A549 (cell line): ENCODE data around the gene EDIL3. TPM values are rescaled to one million over a fixed set of nuclear protein-coding genes. Genes with fewer than 3 reads are reported as not detected.

ENCODE experiments used
- ATAC-seq, 2 experiments: fragments of 200-7000 bp in 1 of 2; fragments of >200 bp in 1 of 2; cut with Nextera tagmentation in 1 of 2; cut with Tn5 transposase in 1 of 2; 3 replicates each; pipeline versions ENCODE4 v1.8.0 to v1.9.1; 2018 to 2020; ENCODE audit warnings: mild to moderate bottlenecking in 1 of 2, moderate library complexity in 1 of 2
- CTCF ChIA-PET: fragments of 300-600 bp; sonication (Branson Sonifier 250); formaldehyde crosslinking; extraction: SDS; loops from one replicate; lab custom pipeline; 2021; ENCODE audit warnings: antibody characterized with exemption, inconsistent platforms; lab: Yijun Ruan, JAX
- POLR2A ChIA-PET: fragments of 350-600 bp; formaldehyde crosslinking; extraction: SDS; loops from one replicate; lab custom pipeline; 2021; ENCODE audit warnings: antibody characterized with exemption, inconsistent platforms; lab: Yijun Ruan, JAX
- DNase-seq, 2 experiments: peaks; one replicate each; pipeline versions ENCODE4 v3.0.0 to v3.0.0-alpha.2; 2011 to 2016; ENCODE audit warnings: low read depth in 1 of 2, low spot score in 1 of 2
- FAIRE-seq: peaks from 2 replicates; lab custom pipeline; 2011; peaks lifted over from hg19 to GRCh38; lab: Jason Lieb, UNC
- H3K27ac ChIP-seq, 2 experiments: fragments of >200 bp; sonication (Bioruptor Twin); formaldehyde crosslinking; 3 replicates each; pipeline ENCODE4 v1.5.1; 2016 to 2017
- H3K4me1 ChIP-seq: fragments of >200 bp; sonication (Bioruptor Twin); formaldehyde crosslinking; 3 replicates; pipeline ENCODE4 v1.6.1; 2016
- H3K4me2 ChIP-seq: fragments of >200 bp; sonication (Bioruptor Twin); formaldehyde crosslinking; 3 replicates; pipeline ENCODE4 v1.6.1; 2016
- H3K4me3 ChIP-seq: fragments of >200 bp; sonication (Bioruptor Twin); formaldehyde crosslinking; 3 replicates; pipeline ENCODE4 v1.5.1; 2016
- H3K9me3 ChIP-seq: fragments of >200 bp; sonication (Bioruptor Twin); formaldehyde crosslinking; 3 replicates; pipeline ENCODE4 v1.6.1; 2016
- BCL3 ChIP-seq: fragments of >200 bp; sonication (Bioruptor Twin); formaldehyde crosslinking; IDR thresholded peaks from 3 replicates; pipeline ENCODE4 v1.6.1; 2016
- CHD2 ChIP-seq: fragments of 150-350 bp; IDR thresholded peaks from 2 replicates; pipeline ENCODE4 v1.6.1; 2014; ENCODE audit warnings: low read length; ENCODE audit not compliant: partially characterized antibody
- CHD4 ChIP-seq: fragments of 200-600 bp; sonication (generic); IDR thresholded peaks from 2 replicates; pipeline ENCODE4 v1.6.1; 2016; ENCODE audit warnings: antibody characterized with exemption, mild to moderate bottlenecking, borderline replicate concordance
- EHMT2 ChIP-seq: fragments of 200-600 bp; sonication (generic); IDR thresholded peaks from 2 replicates; pipeline ENCODE4 v1.6.1; 2016; ENCODE audit warnings: antibody characterized with exemption, low read depth, mild to moderate bottlenecking, moderate library complexity
- FOSB ChIP-seq: fragments of 250-450 bp; sonication (Bioruptor Pico); IDR thresholded peaks from 2 replicates; pipeline ENCODE4 v1.5.0; 2020; ENCODE audit warnings: mild to moderate bottlenecking, moderate library complexity
- JUNB ChIP-seq: fragments of >200 bp; sonication (Bioruptor Twin); formaldehyde crosslinking; IDR thresholded peaks from 2 replicates; pipeline ENCODE4 v1.6.1; 2016
- MAFK ChIP-seq: fragments of 450-650 bp; IDR thresholded peaks from 2 replicates; pipeline ENCODE4 v1.6.1; 2014; ENCODE audit not compliant: partially characterized antibody
- NFE2L2 ChIP-seq: fragments of 150-350 bp; conservative IDR thresholded peaks from 2 replicates; pipeline ENCODE4 v1.6.1; 2014; ENCODE audit warnings: low read length
- POLR2AphosphoS2 ChIP-seq: conservative IDR thresholded peaks from 2 replicates; pipeline ENCODE4 v1.6.1; 2012; ENCODE audit warnings: low read length, improper control_type of control experiment, inconsistent platforms
- REST ChIP-seq: fragments of 200-600 bp; sonication (generic); IDR thresholded peaks from 2 replicates; pipeline ENCODE4 v1.6.1; 2016; ENCODE audit warnings: antibody characterized with exemption, mild to moderate bottlenecking, moderate library complexity
- RNF2 ChIP-seq: fragments of 200-600 bp; sonication (generic); IDR thresholded peaks from 2 replicates; pipeline ENCODE4 v1.6.1; 2016; ENCODE audit warnings: low read depth, mild to moderate bottlenecking, antibody characterized with exemption, moderate library complexity, borderline replicate concordance
- SMC3 ChIP-seq: fragments of >200 bp; sonication (Bioruptor Twin); formaldehyde crosslinking; IDR thresholded peaks from 3 replicates; pipeline ENCODE4 v1.6.1; 2018; ENCODE audit warnings: inconsistent platforms
- SREBF2 ChIP-seq: fragments of 450-650 bp; IDR thresholded peaks from 2 replicates; pipeline ENCODE4 v1.6.1; 2014; ENCODE audit warnings: mild to moderate bottlenecking, moderate library complexity
- WGBS: methylation state at CpG from one replicate; pipeline ENCODE4 v1.1.6; 2017; ENCODE audit errors: missing lambda C conversion rate; 5-methylcytosine and 5-hydroxymethylcytosine counted together
- polyA plus RNA-seq, 4 experiments: library from polyadenylated mRNA; depleted of rRNA in 3 of 4; stranded (reverse); fragments of >200 nt; fragmentation: RNase III in 1 of 4; extraction: RNeasy Plus Mini Kit Qiagen cat#74134 plus additional on column Dnase treatment in 1 of 4; gene quantifications; 2 replicates in 3 of 4; 3 replicates in 1 of 4; pipeline ENCODE4 v1.2.3, GENCODE V29; 2011 to 2017
- TF ChIP-seq, protein P1 (sequence below): fragments of >200 bp; sonication (Bioruptor Twin); formaldehyde crosslinking; IDR thresholded peaks from 2 replicates; pipeline ENCODE4 v1.6.1; 2016

The EDIL3 gene
- polyA plus RNA-seq, 2 of the 4 experiments (the other 2 are of a cell fraction): 0.12 to 0.14 TPM

DNA sequence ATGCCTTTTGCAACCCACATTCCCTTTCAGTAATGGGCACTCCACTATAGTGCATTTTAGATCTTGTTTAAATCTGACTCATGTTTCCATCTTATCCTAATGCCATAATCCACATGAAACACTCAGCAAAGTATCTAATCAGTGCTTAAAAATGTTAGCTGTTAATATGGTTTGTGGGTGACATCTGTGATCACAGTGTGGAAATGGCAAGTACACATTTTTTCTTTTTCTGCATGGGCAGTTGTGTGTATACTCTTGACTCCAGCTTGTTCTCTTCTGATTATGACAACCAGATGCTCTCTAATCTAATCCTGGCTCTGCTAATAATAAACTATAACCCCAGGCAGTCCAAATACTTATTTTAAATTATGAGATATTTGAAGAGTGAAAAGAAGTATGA is 103.3 kb downstream of the EDIL3 start:
- Histone ChIP-seq H3K9me3 (no peaks in the 10 kb centered on the region), H3K4me3 (no peak overlapping the region), H3K27ac (no peak overlapping the region), H3K4me1 (no peaks in the 10 kb centered on the region), H3K4me2 (no peak overlapping the region)
- FAIRE-seq (no peak), DNase-seq (no peak), ATAC-seq (no peak)
- TF ChIP-seq SMC3 (no peak), CHD2 (no peak), NFE2L2 (no peak), REST (no peak), POLR2AphosphoS2 (no peak), MAFK (no peak), BCL3 (no peak), SREBF2 (no peak), CHD4 (no peak), JUNB (no peak)
- TF ChIP-seq, protein P1, sequence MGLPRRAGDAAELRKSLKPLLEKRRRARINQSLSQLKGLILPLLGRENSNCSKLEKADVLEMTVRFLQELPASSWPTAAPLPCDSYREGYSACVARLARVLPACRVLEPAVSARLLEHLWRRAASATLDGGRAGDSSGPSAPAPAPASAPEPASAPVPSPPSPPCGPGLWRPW: no peak
- ChIA-PET POLR2A (no interaction called here), CTCF (interaction anchor here (0.6 kb wide), 1 partner anchor 1197 kb away, joined by 3 read pairs; no protein-coding TSS in a partner anchor)

GRCh38 chr5:84279234-84279633 is 105.4 kb downstream of the EDIL3 start:
- Histone ChIP-seq H3K27ac (no peak overlapping the region), H3K9me3 (no peaks in the 10 kb centered on the region), H3K4me3 (no peak overlapping the region), H3K4me1 (no peaks in the 10 kb centered on the region), H3K4me2 (no peak overlapping the region)
- no peak for TF ChIP-seq FOSB
- no peak for TF ChIP-seq EHMT2
- no peak for TF ChIP-seq RNF2
- no peak for TF ChIP-seq SREBF2
- ATAC-seq: no peak
- CTCF ChIA-PET: no interaction called here
- FAIRE-seq: no peak
- POLR2A ChIA-PET: no interaction called here
- no peak for DNase-seq

DNA sequence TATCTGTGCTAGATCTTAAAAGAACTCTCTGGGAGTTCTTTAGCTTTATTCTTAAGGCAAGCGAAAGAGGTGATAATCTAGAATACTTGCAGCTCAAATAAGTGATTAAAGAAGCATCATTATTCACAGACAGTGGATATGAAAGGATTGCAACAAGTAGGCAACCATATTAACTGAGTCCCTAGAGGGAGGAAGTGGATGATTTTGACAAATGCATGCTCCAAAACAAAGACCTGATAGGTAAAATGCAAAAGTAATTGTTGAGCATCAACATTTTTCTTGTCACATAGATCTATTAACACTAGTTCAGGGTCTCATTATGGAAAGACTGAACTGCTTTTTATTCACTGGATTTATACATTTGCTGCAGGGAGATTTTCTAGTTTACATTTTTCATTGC is 109.1 kb downstream of the EDIL3 start:
- no peak for TF ChIP-seq NFE2L2
- H3K4me3 ChIP-seq: no peak overlapping the region
- CTCF ChIA-PET: interaction anchor here (0.6 to 0.8 kb wide), 3 partner anchors 13 to 25 kb away, joined by 3 read pairs; no protein-coding TSS in a partner anchor
- H3K4me2 ChIP-seq: no peak overlapping the region
- POLR2A ChIA-PET: no interaction called here
- H3K9me3 ChIP-seq: no peaks in the 10 kb centered on the region
- FAIRE-seq (no peak), ATAC-seq (no peak), DNase-seq (no peak)
- no peaks in the 10 kb centered on the region for H3K4me1 ChIP-seq
- H3K27ac ChIP-seq: no peak overlapping the region
- WGBS: 72% methylated on average over 1 of the region's 1 CpG
